Muscle of back (tissue), 13 donors: ENCODE data around the gene P2RY8. TPM values are rescaled to one million over a fixed set of nuclear protein-coding genes. Genes with fewer than 3 reads are reported as not detected.
"Not testable (repeated sequence)": the region's sequence is repeated elsewhere in the genome, so short reads cannot be mapped to it uniquely, and the experiment has no call there.

Experiments
- DNase-seq, 3 donors: peaks; one replicate each; pipeline versions ENCODE4 v3.0.0 to v3.0.0-alpha.2; 2013
- long read RNA-seq, 9 donors: transcript quantifications; one replicate each; lab custom pipeline, GENCODE V29; 2026
- polyA plus RNA-seq, 10 donors: library from polyadenylated mRNA; unstranded; fragments of 120-200 nt; gene quantifications; one replicate each; pipeline ENCODE4 v1.2.1, GENCODE V29; 2013; ENCODE audit not compliant: insufficient read length in 10 of 10

Gene P2RY8, protein sequence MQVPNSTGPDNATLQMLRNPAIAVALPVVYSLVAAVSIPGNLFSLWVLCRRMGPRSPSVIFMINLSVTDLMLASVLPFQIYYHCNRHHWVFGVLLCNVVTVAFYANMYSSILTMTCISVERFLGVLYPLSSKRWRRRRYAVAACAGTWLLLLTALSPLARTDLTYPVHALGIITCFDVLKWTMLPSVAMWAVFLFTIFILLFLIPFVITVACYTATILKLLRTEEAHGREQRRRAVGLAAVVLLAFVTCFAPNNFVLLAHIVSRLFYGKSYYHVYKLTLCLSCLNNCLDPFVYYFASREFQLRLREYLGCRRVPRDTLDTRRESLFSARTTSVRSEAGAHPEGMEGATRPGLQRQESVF
- polyA plus RNA-seq, result 1 to 10 TPM in 6 of 10 donors, under 1 TPM in 4; 0.17 to 5.1 (median 1.0) TPM
- long read RNA-seq, donor 1, result 0 reads
- long read RNA-seq, donor 2, full-length matches to known transcripts, result 1 of 1 reads
- long read RNA-seq, donor 2, partial matches to known transcripts, result 0 of 1 reads
- long read RNA-seq, donor 2, other reads (novel, unspliced or antisense), result 0 of 1 reads
- long read RNA-seq, donor 3, result 0 reads
- long read RNA-seq, donor 4, result 0 reads
- long read RNA-seq, donor 5, result 0 reads
- long read RNA-seq, donor 6, full-length matches to known transcripts, result 1 of 1 reads
- long read RNA-seq, donor 6, partial matches to known transcripts, result 0 of 1 reads
- long read RNA-seq, donor 6, other reads (novel, unspliced or antisense), result 0 of 1 reads
- long read RNA-seq, donor 7, result 0 reads
- long read RNA-seq, donor 8, result 0 reads
- long read RNA-seq, donor 9, result 0 reads

DNA sequence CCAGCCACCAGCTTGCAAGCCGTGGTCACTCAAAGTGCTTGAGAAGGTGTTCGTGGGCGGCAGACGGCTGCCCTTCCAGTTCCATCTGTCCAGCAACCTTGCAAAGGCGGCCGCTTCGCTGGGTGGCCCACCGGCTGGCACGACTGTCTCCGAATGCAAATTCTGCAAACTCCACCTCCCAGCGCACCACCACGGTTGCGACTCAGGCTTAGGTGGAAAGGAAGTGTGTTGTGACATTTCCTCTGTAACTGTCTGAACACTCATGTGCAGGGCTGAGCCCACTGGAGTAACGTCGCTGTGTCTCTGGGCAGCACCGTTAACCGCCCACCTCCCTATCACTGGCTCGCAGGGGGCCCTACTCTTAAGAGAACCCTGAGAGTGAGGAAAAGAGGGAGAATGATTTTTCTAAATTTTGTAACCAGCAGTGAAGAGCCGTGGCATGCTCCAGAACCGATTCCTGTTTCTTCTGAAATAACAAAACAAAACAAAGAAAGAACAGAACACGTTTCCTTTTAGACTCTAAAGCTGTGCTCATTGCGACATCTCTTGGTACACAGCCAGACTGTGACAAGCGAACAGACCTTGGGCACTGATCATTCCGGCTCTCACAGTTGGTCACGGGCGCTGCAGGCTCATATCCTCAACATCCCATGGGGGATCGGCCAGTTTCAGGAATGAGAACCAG lies at the start of gene P2RY8:
Gene P2RY8 (minus strand): TSS at position 155 of the 685 bp plus-strand sequence. CDS start 70,627 bp downstream, outside the sequence.
- peak; percentile 16 to 64 (median 47) for DNase-seq

DNA sequence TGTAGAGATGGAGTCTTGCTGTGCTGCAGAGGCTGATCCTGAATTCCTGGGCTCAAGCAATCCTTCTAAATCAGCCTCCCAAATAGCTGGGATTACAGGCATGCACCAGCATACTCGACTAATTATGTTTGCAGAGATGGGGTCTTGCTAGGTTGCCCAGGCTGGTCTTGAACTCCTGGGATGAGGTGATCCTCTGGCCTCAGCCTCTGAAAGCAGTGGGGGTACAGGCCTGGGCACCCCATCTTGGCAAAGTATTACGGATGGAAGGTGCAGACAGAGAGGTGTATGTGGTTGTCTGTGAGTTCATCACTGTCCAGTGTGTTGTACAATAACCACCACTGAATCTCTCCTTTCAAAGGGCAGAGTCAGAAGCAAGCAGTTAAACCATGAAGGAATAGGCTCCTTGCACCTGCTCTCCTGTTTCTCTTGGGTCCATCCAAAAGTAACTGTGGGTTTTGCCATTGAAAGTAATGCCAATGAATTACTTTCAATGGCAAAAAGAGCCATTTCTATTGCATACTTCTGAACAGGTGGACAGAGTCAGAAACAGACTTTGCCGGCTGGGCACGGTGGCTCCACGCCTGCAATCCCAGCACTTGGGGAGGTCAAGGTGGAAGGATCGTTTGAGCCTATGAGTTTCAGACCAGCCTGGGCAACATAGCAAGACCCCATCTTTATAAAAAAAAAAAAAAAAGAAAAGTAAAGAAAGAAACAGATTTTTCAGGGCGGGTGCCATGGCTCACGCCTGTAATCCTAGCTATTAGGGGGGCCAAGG lies 47.4 kb upstream of the P2RY8 start:
- no peak for DNase-seq

DNA sequence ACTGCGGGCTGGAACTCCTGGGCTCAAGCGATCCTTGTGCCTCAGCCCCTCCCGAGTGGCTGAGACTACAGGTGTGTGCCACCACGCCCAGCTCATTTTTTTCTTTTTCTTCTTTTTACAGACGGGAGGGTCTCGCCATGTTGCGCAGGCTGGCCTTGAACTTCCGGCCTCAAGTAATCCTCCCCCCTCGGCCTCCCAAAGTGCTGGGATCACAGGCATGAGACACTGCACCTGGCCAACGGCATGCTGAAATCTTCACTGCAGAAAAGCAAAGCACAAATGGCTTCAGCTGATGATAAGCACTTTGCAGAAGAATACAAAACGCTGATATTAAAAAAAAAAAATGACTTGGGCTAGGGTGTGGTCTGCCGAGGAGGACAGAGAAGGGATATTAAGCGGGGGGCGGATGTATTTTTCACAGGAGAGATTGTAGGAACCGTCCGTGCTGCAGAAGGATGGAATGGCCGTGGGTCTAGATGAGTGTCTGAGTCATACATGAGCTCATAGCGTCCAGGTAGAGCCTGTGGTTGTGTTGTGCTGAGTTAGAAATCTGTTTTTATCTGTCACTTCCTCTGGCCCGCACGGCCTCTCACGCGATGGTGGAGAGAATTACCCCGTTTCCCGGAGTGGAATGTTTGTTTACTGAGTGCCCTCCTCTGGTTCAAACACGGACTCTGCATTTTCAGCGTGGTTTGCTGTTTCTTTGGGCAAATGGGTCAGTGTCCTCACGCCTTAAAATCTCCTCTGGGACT lies 45.9 kb upstream of the P2RY8 start:
- DNase-seq, result no peak

DNA sequence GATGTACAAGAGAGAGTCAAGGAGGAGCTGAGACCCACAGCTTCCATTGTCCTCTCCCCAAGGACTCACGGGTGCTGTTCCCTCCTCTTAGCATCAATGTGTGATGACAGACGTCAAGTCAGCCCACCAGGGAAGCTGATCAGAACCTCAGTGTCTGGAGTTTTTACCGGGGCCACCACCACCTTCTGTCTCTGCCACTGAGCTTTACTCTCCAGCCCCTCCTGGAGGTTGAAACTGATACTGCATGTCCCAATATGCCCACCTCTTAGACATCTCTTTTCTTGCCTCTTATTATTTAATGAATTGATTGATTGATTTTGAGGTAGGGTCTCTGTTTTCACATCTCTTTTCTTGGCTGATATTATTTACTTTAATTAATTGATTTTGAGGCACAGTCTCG lies 44.1 kb upstream of the P2RY8 start:
- DNase-seq, result peak in 1 of 3 donors; percentile 55

DNA sequence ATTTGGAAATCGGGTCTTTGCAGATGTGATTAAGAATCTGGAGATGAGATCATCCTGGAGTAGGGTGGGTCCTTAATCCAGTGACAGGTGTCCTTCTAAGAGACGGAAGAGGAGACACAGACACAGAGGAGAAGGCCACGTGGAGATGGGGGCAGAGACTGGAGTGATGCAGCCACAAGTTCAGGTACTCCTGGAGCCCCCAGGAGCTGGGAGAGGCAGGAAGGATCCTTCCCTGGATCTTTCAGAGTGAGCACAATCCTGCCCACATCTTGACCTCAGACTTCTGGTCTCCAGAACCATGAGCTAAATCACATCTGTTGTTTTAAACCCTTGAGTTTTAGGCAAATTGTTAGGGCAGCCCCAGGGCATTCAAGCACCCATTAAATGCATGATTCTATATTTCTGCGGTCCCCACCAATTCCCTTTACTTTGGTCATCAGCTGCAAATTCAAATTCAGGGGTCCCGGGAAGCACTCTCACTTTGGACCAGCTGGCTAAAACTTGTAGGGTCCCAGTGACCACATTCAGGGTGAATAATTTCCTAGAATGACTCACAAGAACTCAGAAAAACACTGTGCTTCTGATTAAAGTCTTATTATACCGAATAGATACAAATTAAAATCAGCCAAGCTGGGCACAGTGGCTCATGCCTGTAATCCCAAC lies 41.7 kb upstream of the P2RY8 start:
- no peak for DNase-seq

DNA sequence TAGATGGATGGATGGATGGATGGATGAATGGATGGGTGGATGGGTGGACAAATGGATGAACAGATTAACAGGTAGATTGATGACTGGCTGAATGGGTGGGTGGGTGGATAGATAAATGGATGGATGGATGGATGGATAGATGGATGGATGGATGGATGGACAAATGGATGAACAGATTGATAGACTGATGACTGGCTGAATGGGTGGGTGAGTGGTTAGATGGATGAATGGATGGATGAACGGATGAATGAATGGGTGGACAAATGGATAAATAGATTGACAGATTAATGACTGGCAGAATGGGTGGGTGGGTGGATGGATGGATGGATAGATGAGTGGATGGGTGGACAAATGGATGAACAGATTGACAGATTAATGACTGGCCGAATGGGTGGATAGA lies 40.9 kb upstream of the P2RY8 start:
- DNase-seq, result no peak

DNA sequence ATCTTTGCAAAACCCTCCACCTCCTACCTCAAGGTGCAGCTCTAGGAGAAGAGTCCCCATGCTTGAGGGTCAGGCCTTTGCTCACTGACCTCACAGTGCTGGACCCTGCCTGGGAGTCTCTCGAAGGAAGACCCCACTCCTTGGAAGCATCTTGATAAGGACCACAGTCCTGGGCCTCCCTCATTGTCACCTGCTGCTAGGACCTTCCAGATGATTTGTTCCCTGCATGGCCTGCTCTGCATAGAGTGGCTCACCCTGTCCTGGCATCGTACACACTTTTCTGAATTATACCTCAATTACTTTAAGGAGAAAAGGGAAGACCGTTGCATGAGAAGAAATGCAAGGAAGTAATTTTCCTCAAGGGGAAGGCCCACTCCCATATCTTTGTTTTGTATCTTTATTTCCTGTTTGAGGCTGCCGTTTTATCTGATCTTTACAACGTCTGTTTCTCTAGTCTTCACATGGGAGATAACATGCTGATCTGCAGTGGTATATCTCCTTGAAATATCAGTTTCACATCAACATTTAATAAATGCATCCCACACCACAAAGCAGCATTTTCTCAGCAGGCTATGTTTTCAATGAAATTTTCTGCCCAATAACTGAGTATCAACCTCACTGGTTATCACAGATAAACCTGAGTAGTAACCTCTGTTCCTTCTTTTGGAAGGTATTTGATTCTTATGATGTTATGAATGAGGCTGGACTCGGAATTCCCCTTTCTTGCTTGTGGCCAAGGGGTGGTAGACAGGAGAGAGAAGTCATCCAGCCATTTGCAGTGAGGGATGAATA lies 39.4 kb upstream of the P2RY8 start:
- no peak for DNase-seq

DNA sequence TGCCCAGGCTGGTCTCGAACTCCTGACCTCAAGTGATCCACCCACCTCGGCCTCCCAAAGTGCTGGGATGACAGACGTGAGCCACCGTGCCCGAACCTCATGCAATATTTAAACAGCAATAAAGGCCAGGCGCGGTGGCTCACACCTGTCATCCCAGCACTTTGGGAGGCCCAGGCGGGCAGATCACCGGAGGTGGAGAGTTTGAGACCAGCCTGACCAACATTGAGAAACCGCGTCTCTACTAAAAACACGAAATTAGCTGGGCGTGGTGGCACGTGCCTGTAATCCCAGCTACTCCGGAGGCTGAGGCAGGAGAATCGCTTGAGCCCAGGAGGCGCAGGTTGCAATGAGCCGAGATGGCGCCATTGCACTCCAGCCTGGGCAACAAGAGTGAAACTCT lies 37.2 kb upstream of the P2RY8 start:
- not testable (repeated sequence) for DNase-seq

DNA sequence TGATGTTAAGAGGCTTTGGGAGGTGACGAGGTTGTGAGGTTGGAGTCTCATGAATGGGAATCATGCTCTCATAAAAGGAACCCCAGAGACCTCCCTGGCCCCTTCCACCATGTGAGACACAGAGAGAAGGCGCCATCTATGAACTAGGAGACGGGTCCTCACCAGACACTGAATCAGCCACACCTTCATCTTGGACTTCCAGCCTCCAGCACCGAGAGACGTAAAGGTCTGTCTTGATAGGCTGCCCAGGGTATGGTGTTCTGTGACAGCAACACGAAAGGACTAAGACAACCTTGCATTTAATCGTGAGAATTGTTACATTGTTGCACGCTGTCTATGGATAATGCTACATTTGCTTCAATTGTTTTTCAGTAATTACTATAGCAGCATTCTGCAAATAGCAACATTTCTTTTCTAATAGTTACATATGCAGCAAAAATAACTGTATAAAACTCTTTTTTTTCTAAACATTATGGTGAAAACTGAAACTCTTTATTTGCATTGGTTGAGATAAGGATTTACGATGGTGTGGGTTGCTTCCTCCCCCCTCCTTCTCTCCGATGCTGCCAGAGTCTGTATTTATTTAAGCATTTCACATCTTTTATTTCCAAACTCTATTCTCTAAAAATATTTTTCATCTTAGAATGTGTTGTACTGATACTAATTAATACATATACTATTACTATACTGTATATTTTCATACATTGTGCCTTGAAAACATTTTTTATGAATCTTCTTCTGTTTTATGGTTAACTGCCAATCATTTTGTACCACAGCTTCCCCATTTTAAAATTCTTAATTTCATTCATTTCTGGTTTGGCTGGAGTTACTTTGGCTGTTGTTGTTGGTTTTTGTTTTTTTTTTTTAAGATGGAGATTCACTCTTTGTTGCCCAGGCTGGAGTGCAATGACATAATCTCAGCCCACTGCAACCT lies 28.0 kb upstream of the P2RY8 start:
- no peak for DNase-seq

DNA sequence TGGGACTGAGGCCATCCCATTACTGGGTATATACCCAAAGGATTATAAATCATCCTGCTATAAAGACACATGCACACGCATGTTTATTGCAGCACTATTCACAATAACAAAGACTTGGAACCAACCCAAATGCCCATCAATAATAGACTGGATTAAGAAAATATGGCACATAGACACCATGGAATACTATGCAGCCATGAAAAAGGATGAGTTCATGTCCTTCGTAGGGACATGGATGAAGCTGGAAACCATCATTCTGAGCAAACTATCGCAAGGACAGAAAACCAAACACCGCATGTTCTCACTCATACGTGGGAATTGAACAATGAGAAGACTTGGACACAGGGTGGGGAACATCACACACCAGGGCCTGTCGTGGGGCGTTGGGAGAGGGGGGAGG lies 27.1 kb upstream of the P2RY8 start:
- not testable (repeated sequence) for DNase-seq

DNA sequence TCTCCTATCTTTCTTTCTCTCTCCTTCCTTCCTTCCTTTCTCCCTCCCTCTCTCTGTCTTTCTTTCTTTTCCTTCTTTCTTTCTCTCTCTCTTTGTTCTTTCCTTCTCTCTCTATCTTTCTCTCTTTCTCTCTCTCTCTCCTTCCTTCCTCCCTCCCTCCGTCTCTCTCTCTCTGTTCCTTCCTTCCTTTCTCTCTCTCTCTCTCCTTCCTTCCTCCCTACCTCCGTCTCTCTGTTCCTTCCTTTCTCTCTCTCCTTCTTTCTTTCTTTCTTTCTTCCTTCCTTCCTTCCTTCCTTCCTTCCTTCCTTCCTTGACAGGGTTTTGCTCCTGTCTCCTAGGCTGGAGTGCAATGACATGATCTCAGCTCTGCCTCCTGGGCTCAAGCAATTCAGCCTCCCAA lies 24.2 kb upstream of the P2RY8 start:
- no peak for DNase-seq

DNA sequence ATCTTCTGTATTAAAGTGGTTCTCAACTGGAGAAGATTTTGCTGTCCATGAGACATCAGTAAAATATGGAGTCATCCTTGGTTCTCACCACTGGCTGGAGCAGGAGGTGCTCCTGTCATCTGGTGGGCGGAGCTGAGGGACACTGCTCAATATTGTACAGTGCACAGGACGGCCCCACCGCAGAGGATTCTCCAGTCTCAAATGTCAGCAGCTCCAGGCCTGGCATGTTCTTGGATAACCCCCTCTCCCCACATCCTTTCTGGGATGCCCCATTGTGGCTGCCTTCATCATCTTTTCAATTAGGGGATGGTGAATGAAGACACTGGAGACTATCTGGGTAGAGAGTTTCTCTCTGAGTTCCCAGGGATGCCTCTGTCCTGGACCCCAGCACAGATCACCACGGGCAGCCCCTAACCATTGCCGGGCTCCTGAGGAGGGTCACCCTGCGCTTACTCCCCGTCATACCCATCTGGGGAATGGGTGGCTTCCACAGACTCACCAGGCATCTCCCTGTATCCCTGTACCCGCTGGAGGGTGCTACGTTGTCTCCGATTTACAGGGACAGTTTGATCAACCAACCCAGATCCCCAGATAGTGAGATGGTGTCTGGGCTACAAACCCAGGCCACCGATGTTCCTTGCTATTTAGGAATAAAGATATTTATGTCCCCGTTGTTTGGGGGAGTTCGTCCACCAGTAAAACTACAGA lies 21.9 kb upstream of the P2RY8 start:
- no peak for DNase-seq

DNA sequence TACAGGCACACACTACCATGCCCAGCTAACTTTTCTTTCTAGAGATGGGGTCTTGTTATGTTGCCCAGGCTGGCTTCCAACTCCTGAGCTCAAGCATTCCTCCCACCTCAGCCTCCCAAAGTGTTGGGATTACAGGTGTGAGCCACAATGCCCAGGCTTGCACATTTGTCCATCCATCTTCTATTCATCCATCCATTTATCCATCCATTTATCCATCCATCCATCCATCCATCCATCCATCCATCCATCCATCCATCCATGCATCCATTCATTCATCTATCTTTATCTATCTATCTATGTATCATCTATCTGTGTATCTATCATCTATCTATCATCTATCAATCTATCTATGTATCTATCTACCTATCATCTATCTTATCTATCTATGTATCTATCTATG lies 20.5 kb upstream of the P2RY8 start:
- not testable (repeated sequence) for DNase-seq

DNA sequence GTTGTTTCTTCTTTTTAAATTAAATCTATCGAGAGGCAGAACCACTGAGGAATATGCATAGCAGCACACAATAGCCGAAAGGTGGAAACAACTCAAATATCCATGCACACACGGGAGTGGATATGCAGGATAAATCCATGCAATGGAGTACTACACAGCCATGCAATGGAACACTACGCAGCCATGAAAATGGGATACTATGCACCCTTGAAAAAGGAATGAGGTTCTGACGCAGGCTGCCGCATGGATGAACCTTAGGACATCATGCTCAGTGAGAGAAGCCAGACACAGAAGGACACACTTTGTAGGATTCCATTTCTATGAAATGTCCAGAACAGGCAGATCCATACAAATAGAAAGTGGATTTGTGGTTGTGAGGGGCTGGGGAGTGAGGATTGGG lies 18.4 kb upstream of the P2RY8 start:
- DNase-seq, result no peak

DNA sequence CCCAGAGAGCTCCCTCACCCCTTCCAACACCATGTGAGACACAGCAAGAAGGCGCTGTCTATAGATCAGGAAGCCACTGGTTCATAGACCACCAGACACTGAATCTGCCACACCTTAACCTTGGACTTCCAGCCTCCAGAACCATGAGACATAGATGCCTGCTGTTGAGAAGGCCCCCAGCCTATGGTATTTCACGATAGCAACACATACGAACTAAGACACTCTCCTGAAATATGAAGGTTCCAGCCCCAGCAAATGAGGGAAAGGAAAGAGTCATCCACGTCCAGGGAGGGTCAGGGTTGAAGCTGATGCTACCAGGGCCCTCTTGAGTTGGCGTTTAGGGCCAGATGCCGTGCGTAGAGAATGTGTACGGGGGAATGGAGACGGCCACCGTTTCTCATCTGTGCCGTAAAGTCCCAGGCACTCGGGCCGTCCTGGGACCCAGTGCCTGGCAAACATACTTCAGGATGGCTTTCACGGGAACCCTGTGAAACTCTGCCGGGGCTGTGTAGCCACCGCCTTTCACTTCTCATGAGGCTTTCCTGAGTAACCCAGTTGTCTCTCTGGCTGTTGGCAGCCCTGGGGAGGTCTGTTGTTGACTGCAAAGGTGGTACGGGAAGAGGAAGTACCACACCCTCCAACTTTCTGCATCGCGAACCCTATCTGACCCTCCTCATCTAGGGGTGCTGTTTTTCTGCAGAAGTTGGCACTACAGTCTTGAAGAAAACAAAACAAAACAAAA lies 17.7 kb upstream of the P2RY8 start:
- no peak for DNase-seq

DNA sequence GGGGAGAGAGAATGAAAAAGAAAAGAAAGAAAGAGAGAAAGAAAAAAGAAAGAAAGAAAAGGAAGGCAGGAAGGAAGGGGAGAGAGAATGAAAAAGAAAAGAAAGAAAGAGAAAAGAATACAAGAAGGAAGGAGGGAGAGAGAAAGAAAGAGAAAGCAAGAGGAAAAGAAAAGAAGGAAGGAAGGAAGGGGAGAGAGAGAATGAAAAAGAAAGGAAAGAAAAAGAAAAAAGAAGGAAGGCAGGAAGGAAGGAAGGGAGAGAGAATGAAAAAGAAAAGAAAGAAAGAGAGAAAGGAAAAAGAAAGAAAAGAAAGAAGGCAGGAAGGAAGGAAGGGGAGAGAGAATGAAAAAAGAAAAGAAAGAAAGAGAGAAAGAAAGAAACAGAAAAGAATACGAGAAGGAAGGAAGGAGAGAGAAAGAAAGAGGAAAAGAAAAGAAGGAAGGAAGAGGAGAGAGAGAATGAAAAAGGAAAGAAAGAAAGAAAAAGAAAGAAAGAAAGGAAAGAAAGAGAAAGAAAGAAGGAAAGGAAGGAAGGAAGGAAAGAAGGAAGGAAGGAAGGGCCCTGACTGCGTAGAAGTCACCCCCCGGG lies 15.1 kb upstream of the P2RY8 start:
- no peak for DNase-seq
